ENCODE data around the gene FAM13B.
"Not testable (repeated sequence)": the region's sequence is repeated elsewhere in the genome, so short reads cannot be mapped to it uniquely, and the experiment has no call there.

FAM13B gene

GRCh38 chr5:137989419-137989818 is 43.5 kb downstream of the FAM13B start:
- TF ChIP-seq CTCF (conservative IDR thresholded peaks at IDR 0.05; ENCODE audit: low read depth) = no peak

GRCh38 chr5:137975208-137975607 is 57.7 kb downstream of the FAM13B start:
- no peak for TF ChIP-seq CTCF (conservative IDR thresholded peaks at IDR 0.05; ENCODE audit: low read depth)
- no peak overlapping the region for H3K27ac ChIP-seq
- CTCF ChIA-PET = no interaction called here
- POLR2A ChIA-PET (ENCODE audit: low non-redundant PET) = no interaction called here
- no peak for DNase-seq (ENCODE audit: low spot score)

More at GRCh38 chr5:137989419-137989818, 43.5 kb downstream of the FAM13B start:
- ChIA-PET POLR2A (ENCODE audit: low non-redundant PET) (no interaction called here), CTCF (interaction anchor here (0.6 kb wide), 2 partner anchors 281 to 1156 kb away, joined by 3 to 4 read pairs; no protein-coding TSS in a partner anchor)
- no peak overlapping the region for H3K27ac ChIP-seq
- DNase-seq (ENCODE audit: low spot score) = no peak

GRCh38 chr5:137970384-137970783 is 62.5 kb downstream of the FAM13B start:
- CTCF ChIA-PET; POLR2A ChIA-PET (ENCODE audit: low non-redundant PET); H3K27ac ChIP-seq; DNase-seq (ENCODE audit: low spot score): not testable (repeated sequence)

- POLR2A ChIA-PET (ENCODE audit: low non-redundant PET) = no interaction called here
- no peak for DNase-seq (ENCODE audit: low spot score)
- no peak for TF ChIP-seq CTCF (conservative IDR thresholded peaks at IDR 0.05; ENCODE audit: low read depth)
- CTCF ChIA-PET = no interaction called here
- H3K27ac ChIP-seq = no peak overlapping the region
These were observed 72.1 kb downstream of the FAM13B start for GRCh38 chr5:137960819-137961218.

GRCh38 chr5:137960141-137960540 is 72.7 kb downstream of the FAM13B start:
- ChIA-PET POLR2A (ENCODE audit: low non-redundant PET) (no interaction called here), CTCF (no interaction called here)
- DNase-seq (ENCODE audit: low spot score) = no peak
- H3K27ac ChIP-seq = no peak overlapping the region
- TF ChIP-seq CTCF (conservative IDR thresholded peaks at IDR 0.05; ENCODE audit: low read depth) = no peak

- CTCF ChIA-PET = no interaction called here
- DNase-seq (ENCODE audit: low spot score) = no peak
- TF ChIP-seq CTCF (conservative IDR thresholded peaks at IDR 0.05; ENCODE audit: low read depth) = no peak
- H3K27ac ChIP-seq = no peak overlapping the region
- POLR2A ChIA-PET (ENCODE audit: low non-redundant PET) = no interaction called here
These were observed 73.4 kb downstream of the FAM13B start for GRCh38 chr5:137959488-137959887.

GRCh38 chr5:137957948-137958347 is 74.9 kb downstream of the FAM13B start:
- POLR2A ChIA-PET (ENCODE audit: low non-redundant PET) = no interaction called here
- CTCF ChIA-PET = no interaction called here
- no peak for TF ChIP-seq CTCF (conservative IDR thresholded peaks at IDR 0.05; ENCODE audit: low read depth)
- no peak overlapping the region for H3K27ac ChIP-seq
- no peak for DNase-seq (ENCODE audit: low spot score)

All from RWPE1 (cell line).